ENCODE data around the gene BCKDHA. TPM values are rescaled to one million over a fixed set of nuclear protein-coding genes. Genes with fewer than 3 reads are reported as not detected.
"Not testable (repeated sequence)": the region's sequence is repeated elsewhere in the genome, so short reads cannot be mapped to it uniquely, and the experiment has no call there.

BCKDHA gene
- total RNA-seq, 1 donor from 2014 or later = 6.8 TPM

GRCh38 chr19:41363753-41364523 is 33.7 kb upstream of the BCKDHA start, which contains the start of gene B9D2:
Gene B9D2, minus strand, starts transcription at chr19:41364149. Its CDS starts 630 bp downstream, at chr19:41363519.
- no peaks in the 10 kb centered on the region for H3K9me3 Mint-ChIP-seq
- peaks cover 26% of the 10 kb centered on the region for H3K4me1 Mint-ChIP-seq
- TF ChIP-seq, protein P1, sequence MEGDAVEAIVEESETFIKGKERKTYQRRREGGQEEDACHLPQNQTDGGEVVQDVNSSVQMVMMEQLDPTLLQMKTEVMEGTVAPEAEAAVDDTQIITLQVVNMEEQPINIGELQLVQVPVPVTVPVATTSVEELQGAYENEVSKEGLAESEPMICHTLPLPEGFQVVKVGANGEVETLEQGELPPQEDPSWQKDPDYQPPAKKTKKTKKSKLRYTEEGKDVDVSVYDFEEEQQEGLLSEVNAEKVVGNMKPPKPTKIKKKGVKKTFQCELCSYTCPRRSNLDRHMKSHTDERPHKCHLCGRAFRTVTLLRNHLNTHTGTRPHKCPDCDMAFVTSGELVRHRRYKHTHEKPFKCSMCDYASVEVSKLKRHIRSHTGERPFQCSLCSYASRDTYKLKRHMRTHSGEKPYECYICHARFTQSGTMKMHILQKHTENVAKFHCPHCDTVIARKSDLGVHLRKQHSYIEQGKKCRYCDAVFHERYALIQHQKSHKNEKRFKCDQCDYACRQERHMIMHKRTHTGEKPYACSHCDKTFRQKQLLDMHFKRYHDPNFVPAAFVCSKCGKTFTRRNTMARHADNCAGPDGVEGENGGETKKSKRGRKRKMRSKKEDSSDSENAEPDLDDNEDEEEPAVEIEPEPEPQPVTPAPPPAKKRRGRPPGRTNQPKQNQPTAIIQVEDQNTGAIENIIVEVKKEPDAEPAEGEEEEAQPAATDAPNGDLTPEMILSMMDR (conservative IDR thresholded peaks at IDR 0.05) = no peak
- H3K27me3 Mint-ChIP-seq (ENCODE audit: low read depth) = no peaks in the 10 kb centered on the region
- peak within 1 kb of the TSS; percentile 99 for H3K4me3 Mint-ChIP-seq
- peaks cover 6% of the 10 kb centered on the region for H3K36me3 Mint-ChIP-seq (ENCODE audit: low read depth)
- DNase-seq (ENCODE audit: low read depth, low spot score) = peak; percentile 92
- peak within 1 kb of the TSS; percentile 100 for H3K27ac Mint-ChIP-seq (ENCODE audit: unreplicated experiment)

GRCh38 chr19:41364524-41365391 is 32.9 kb upstream of the BCKDHA start:
- TF ChIP-seq, protein P1 (conservative IDR thresholded peaks at IDR 0.05) = no peak
- no peaks in the 10 kb centered on the region for H3K9me3 Mint-ChIP-seq
- no peak for DNase-seq (ENCODE audit: low read depth, low spot score)
- H3K4me3 Mint-ChIP-seq = peak overlapping the region; percentile 99
- peak overlapping the region; percentile 100 for H3K27ac Mint-ChIP-seq (ENCODE audit: unreplicated experiment)
- H3K36me3 Mint-ChIP-seq (ENCODE audit: low read depth) = peaks cover 6% of the 10 kb centered on the region
- peaks cover 26% of the 10 kb centered on the region for H3K4me1 Mint-ChIP-seq
- no peaks in the 10 kb centered on the region for H3K27me3 Mint-ChIP-seq (ENCODE audit: low read depth)

DNA sequence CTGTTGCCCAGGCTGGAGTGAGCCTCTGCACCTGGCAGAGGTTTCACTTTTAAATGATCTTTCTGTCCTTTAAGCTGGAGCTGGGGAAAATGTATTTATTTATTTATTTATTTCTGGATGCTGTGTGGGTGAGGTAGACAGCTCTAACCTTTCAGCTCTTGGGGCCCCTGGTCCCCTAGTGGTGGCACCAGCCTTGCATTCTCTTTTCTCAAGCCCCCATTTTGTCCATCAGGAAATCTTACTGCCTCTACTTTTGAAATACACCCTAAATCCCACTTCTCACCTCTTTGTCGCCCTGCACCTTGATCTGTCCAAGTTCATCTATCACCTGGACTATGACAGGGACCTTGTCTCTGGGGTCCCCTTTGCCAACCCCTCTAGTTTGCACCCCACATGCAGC is 31.5 kb upstream of the BCKDHA start:
- H3K27me3 Mint-ChIP-seq (ENCODE audit: low read depth) = no peaks in the 10 kb centered on the region
- H3K9me3 Mint-ChIP-seq = no peaks in the 10 kb centered on the region
- peak overlapping the region; percentile 85 for H3K4me3 Mint-ChIP-seq
- TF ChIP-seq, protein P1 (conservative IDR thresholded peaks at IDR 0.05) = peak; percentile 43
- H3K36me3 Mint-ChIP-seq (ENCODE audit: low read depth) = peaks cover 6% of the 10 kb centered on the region
- H3K27ac Mint-ChIP-seq (ENCODE audit: unreplicated experiment) = peak overlapping the region; percentile 58
- DNase-seq (ENCODE audit: low read depth, low spot score) = no peak
- peaks cover 26% of the 10 kb centered on the region for H3K4me1 Mint-ChIP-seq

DNA sequence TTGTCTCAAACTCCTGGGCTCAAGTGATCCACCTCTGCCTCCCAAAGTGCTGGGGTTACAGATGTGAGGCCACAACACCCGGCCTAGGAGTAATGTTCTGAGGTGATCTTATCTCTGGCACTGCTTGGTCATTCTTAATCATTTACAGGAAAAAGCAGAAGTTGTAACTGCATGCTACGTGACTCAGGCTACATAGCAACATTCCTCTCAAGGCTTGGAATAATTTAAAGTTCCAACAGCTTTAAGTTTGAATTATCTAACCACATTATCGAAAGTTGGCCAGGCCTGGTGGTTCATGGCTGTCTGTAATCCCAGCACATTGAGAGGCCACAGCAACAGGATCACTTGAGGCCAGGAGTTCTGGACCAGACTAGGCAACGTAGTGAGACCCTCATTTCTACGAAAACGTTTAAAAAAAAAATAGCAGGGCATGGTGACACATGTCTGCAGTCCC is 29.7 kb upstream of the BCKDHA start:
- TF ChIP-seq, protein P1 (conservative IDR thresholded peaks at IDR 0.05) = no peak
- H3K4me1 Mint-ChIP-seq = peaks cover 20% of the 10 kb centered on the region
- H3K36me3 Mint-ChIP-seq (ENCODE audit: low read depth) = peaks cover 6% of the 10 kb centered on the region
- H3K9me3 Mint-ChIP-seq = no peaks in the 10 kb centered on the region
- peak overlapping the region; percentile 16 for H3K4me3 Mint-ChIP-seq
- H3K27ac Mint-ChIP-seq (ENCODE audit: unreplicated experiment) = no peak overlapping the region
- DNase-seq (ENCODE audit: low read depth, low spot score) = no peak
- no peaks in the 10 kb centered on the region for H3K27me3 Mint-ChIP-seq (ENCODE audit: low read depth)

DNA sequence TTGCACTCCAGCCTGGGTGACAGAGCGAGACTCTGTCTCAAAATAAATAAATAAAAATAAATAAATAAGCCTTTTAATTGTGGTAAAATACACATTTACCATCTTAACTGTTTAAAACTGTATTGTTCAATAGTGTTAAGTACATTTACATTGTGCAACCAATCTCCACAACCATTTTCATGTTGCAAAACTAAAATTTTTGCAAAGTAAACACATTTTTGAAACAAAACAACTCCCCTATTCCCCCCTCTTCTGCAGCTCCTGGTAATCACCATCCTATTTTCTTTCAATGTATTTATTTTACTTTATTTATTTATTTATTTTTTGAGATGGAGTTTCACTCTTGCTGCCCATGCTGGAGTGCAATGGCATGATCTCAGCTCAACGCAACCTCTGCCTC is 27.8 kb upstream of the BCKDHA start:
- DNase-seq (ENCODE audit: low read depth, low spot score) = no peak
- Mint-ChIP-seq H3K36me3 (ENCODE audit: low read depth) (peaks cover 4% of the 10 kb centered on the region), H3K4me3 (no peak overlapping the region), H3K27ac (ENCODE audit: unreplicated experiment) (no peak overlapping the region), H3K27me3 (ENCODE audit: low read depth) (no peaks in the 10 kb centered on the region), H3K9me3 (no peaks in the 10 kb centered on the region), H3K4me1 (peaks cover 4% of the 10 kb centered on the region)
- TF ChIP-seq, protein P1 (conservative IDR thresholded peaks at IDR 0.05) = no peak

GRCh38 chr19:41371119-41371518 is 26.5 kb upstream of the BCKDHA start:
- not testable (repeated sequence) for H3K9me3 Mint-ChIP-seq; H3K4me3 Mint-ChIP-seq; DNase-seq (ENCODE audit: low read depth, low spot score); H3K4me1 Mint-ChIP-seq; H3K36me3 Mint-ChIP-seq (ENCODE audit: low read depth); H3K27me3 Mint-ChIP-seq (ENCODE audit: low read depth)
- peak overlapping the region; percentile 89 for H3K27ac Mint-ChIP-seq (ENCODE audit: unreplicated experiment)
